GM08714 (cell line): ENCODE measurements around the gene MED25.

ENCODE experiments used
- H3K4me3 ChIP-seq: fragments of 200-500 bp; sonication (Bioruptor generic); 2 replicates; pipeline ENCODE4 v1.5.1; 2014; ENCODE audit warnings: mild to moderate bottlenecking, low read length, inconsistent platforms
- ZNF274 ChIP-seq: IDR thresholded peaks from 2 replicates; pipeline ENCODE4 v1.6.1; 2012; ENCODE audit warnings: mild to moderate bottlenecking, low read depth, low read length

MED25 gene

GRCh38 chr19:49870309-49870901, 52.3 kb downstream of the MED25 start:
- TF ChIP-seq ZNF274, result no peak
- peak overlapping the region; percentile 44; the same call in 1 of the 2 replicates for H3K4me3 ChIP-seq

DNA sequence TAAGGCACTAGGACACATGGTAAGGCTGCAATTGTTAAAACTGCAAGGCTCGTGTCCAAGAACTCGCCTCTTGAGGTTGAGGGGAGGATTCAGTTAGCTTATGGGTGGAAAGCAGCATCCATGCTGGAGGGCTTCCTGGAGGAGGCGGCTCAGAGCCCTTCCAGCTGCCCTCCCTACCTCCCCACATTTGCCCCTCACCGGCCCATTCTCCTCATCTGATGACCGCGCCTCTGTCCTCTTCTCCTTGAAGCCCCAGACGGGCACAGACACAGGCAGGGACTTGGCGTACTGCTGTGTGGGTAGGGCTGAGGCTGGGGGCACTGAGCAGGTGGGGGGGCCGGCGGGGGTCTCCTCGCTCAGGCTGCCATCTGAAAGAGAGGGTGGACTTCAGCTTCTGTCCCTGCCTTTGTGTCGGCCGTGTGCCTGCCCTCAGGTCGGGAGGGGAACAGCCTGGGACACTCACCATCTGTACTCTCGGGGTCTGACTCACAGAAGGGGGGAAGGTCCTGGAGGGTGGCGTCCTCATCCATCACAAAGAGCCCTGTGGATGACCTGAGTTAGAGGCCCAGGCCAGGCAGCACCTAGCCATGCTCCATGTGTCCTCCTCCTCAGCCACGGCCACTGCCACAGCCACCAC, 53.4 kb downstream of the MED25 start:
- H3K4me3 ChIP-seq, result no peak overlapping the region
- TF ChIP-seq ZNF274, result no peak

GRCh38 chr19:49872245-49873128, 54.4 kb downstream of the MED25 start:
- no peak overlapping the region for H3K4me3 ChIP-seq
- TF ChIP-seq ZNF274, result no peak

- no peak overlapping the region for H3K4me3 ChIP-seq
- TF ChIP-seq ZNF274, result no peak
Observed at GRCh38 chr19:49873129-49873521, 55.0 kb downstream of the MED25 start.

GRCh38 chr19:49873834-49874233, 55.7 kb downstream of the MED25 start:
- H3K4me3 ChIP-seq, result no peak overlapping the region
- no peak for TF ChIP-seq ZNF274

- no peak overlapping the region for H3K4me3 ChIP-seq
- TF ChIP-seq ZNF274, result no peak
Observed at GRCh38 chr19:49874503-49875157, 56.5 kb downstream of the MED25 start.

GRCh38 chr19:49875177-49875576, 57.1 kb downstream of the MED25 start:
- H3K4me3 ChIP-seq, result peak overlapping the region; percentile 89; the same call in 1 of the 2 replicates
- no peak for TF ChIP-seq ZNF274

DNA sequence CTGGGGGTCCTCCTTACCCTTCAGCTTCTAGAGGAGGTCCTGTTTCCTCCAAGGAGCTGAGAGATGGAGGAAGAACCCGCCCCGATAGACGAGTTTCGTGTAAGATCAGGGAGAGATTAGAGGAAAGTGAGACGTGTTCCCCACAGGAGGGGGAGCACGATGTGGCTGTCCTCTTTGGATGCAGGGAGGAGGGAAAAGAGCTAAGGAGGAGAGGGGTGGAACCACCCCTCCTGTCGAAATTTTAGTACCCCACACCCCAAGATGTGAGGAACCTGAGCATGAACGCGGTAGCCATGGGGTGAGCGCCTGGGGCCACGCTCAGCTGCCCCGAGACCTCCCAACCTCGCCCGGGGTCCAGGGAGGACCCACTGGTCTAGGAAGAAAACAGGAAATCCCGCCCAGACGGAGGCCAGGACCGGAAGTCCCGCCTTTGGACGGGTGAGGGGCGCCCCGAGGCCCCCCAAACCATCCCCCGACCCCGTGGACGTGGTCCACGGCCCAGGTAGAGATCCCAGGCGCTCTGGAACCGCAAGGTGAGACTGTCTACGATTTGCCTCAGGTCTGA, 57.9 kb downstream of the MED25 start:
- TF ChIP-seq ZNF274, result no peak
- peak overlapping the region; percentile 89 for H3K4me3 ChIP-seq

- TF ChIP-seq ZNF274, result no peak
- H3K4me3 ChIP-seq, result peak overlapping the region; percentile 89
Observed at GRCh38 chr19:49876422-49877019, 58.4 kb downstream of the MED25 start.

DNA sequence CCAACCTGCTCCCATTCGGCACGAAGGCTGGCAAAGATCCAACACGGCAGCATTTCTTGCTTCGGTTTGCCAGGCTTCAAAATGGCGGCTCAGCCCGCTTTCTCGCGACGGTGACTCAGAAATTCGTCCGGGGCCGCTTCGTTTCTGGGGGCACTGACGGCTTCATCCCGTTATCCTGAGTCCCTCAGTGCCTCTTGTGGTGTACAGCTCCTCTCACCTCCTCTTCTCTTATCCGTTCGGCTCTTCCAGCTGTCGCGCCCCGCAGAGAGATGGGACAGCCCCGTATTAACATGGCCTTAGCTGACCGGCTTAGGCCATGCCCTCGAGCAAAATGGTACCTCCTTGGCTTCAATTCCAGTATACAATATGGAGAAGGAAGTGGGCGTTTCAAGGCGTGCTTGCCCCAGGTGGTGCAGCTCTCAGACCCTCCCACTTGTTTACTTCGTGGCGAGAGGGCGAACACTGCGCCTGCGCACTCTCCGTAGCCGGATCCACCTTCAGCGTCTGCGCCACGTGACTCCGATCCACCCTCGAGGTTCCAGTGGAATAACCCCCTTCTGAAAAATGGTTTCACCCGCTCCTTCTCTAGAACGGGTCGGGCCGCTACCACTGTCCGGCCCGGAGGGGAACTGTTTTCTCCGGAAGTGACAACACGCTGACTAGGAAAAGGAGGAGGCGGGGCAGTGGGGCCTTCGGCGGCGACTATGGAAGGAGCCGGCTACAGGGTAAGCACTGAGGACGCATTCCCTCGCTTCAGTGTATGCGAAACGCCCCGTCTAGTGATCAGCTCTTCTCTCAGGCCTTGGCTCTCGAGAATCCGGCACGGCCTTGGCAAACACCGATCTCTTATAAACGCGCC, 59.2 kb downstream of the MED25 start, which contains the start of the genes AKT1S1 and TBC1D17:
TSS of gene AKT1S1 (minus strand) at position 336 of the 859 bp plus-strand sequence. CDS start 4,060 bp downstream, outside the sequence.
TSS of gene TBC1D17 (plus strand) at position 683 of the 859 bp plus-strand sequence. CDS start at position 705, 22 bp downstream.
- no peak for TF ChIP-seq ZNF274
- H3K4me3 ChIP-seq, result peak within 1 kb of the TSS; percentile 89

DNA sequence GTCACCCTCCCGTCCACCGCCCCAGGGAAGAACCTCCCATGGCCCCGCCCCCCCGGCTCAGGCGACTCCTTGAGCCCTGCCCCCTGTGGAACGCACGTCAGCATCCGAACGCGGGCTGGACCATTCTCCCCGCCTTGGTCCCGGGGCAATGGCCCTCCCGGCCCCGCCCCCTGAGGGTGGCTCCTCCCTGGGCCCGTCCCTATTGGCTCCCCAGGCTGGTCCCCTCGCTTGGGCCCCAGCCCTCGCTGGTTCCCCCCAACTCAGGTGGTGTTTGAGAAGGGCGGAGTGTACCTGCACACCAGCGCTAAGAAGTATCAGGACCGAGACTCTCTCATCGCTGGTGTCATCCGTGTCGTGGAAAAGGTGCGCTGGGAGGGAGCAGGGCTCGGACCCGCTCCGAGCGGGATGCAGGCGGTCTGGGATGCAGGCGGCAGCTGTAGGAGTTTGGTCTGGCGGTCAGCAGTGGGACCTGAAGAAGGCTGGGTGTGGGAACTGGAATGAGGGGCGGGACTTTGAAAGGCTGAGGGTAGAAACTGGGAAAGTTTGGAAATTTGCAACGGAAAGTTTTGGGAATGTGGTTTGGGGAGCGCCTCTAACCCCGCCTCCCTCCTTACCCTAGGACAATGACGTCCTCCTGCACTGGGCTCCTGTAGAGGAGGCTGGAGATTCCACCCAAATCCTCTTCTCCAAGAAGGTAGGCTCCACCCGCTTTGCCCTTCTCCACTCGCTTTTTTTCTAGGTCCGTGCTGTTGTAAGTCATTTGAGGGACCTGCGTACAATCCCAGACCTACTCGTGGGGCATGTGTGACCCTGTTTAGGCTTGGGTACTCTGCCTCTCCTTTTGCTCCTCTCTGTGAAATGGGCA, 60.0 kb downstream of the MED25 start:
- peak overlapping the region; percentile 83 for H3K4me3 ChIP-seq
- no peak for TF ChIP-seq ZNF274

- TF ChIP-seq ZNF274, result no peak
- peak overlapping the region; percentile 83; the same call in 1 of the 2 replicates for H3K4me3 ChIP-seq
Observed at GRCh38 chr19:49878744-49879070, 60.6 kb downstream of the MED25 start.
